HG02970 (cell line): ENCODE data around the gene LRRC1.

Experiments used
- ATAC-seq: cut with Tn5 transposase; IDR thresholded peaks from one replicate; pipeline ENCODE4 v1.9.1; 2021; ENCODE audit warnings: mild to moderate bottlenecking, moderate library complexity, moderate number of reproducible peaks; ENCODE audit not compliant: unreplicated experiment, low FRiP score

LRRC1 gene

DNA sequence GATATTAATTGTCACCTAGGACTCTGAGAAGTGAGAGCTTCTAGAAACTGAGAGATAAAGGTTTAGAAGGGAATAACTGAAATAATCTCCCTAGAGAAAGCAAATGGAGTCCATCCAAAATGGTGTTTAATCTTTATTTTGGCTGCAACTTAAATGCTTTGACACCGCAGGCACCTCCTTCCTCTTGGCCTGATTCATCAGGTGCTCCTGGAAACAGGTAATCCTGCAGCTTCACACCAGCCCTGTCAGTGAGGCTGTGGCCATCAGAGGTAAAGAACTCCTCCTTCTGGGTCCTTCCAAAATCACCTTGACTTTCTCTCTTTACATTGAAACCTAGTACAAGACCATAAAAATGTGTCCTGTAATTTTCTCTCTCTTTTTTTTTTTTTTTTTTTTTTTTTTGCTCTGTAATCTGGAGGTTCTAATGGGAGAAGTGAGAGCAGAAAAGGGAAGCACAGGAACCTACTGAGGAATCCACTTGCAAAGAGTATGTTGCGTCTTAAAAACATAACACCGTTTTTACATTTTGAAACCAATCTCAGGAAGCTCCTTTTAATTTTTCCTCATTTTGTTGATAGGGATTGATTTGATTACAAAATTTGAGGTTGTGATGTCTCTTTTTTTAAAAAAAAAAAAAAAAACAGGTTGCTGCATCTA, 124.2 kb downstream of the LRRC1 start:
- no peak for ATAC-seq

DNA sequence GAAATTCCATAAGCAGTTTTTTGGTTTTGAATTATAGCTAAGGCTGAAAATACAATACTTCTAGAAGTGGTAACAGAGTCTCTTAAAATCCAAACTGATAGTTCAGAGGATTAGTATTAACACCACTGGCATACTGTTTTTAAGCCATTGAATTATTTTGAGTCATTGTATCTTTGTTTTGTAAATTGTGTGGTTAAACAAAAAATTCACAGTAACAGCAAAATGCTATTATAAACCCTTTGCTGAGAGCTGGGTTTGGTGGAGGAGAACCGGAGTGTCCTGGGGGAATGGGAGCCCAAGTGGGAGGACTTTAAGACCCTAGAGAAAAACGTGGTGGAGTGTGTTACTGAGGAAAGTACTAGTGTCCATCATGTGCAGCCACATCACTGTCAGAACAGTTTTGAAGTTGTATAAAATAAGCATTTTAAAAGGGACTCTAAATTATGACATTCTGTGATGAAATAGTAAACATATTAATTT, 125.1 kb downstream of the LRRC1 start:
- no peak for ATAC-seq

DNA sequence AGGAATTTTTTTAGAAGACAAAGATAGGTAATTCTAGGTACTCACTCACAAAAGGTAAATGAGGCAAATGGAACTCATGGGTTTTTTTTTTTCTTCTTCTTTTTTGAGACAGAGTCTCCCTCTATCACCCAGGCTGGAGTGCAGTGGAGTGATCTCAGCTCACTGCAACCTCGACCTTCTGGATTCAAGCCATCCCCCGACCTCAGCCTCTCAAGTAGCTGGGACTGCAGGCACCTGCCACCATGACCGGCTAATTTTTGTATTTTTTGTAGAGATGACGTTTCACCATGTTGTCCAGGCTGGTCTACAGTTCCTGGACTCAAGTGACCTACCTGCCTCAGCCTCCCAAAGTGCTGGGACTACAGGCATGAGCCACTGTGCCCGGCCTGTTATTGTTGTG, 126.1 kb downstream of the LRRC1 start:
- ATAC-seq, result no peak

DNA sequence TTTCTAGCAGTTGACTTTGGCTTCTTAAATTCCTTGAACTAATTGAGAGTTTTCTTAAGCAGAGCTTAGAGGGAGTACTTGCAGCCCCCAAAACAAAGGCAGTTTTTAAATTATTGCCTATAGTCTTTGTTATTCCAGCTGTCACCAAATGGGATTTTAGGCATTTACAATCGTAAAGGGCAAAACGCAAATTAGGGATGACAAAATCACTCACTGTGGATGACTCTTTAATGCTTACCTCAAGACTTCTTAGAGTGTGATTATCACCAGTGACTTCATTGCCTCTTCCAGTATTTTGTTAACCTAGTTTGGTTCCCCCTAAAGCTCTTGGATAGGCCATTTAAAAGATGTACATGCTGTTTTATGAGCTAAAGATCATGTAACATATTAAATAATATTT, 126.8 kb downstream of the LRRC1 start:
- ATAC-seq, result no peak

DNA sequence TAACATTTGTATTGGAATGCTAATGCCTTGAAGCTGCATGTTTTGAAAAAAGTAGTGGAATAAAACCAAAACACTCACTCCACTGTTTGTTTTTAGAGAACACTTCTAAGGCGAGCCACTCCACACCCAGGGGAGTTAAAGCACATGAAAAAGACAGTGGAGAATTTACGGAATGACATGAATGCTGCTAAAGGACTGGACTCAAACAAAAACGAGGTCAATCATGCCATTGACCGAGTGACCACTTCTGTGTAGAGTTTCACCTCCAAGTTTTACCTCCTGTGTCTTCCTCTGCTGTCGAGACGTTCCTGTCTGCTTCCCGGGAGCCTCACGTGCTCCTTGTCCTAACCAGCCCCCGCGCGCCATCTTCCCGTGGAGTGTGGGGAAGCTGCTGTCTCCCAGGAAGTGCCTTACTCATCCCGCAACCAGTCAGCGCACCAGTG, 127.8 kb downstream of the LRRC1 start:
- no peak for ATAC-seq

DNA sequence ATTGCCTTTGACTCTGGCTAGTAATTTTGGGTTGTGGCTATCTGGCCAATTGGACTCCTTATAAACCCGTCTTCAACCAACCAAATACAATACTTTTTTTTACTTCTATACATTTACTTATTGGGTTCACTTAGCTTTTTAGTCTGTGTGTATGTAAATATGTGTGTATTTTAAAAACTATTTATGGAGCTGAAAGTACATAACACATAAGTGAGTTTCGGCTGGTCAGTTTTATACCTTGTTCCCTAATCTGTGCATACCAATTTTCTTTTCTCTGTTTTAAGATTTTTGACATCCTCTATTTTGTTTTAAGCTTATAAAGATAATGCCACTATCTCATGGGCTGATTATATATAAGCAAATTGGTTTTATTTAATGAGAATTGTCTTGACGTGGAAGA, 129.5 kb downstream of the LRRC1 start:
- no peak for ATAC-seq

DNA sequence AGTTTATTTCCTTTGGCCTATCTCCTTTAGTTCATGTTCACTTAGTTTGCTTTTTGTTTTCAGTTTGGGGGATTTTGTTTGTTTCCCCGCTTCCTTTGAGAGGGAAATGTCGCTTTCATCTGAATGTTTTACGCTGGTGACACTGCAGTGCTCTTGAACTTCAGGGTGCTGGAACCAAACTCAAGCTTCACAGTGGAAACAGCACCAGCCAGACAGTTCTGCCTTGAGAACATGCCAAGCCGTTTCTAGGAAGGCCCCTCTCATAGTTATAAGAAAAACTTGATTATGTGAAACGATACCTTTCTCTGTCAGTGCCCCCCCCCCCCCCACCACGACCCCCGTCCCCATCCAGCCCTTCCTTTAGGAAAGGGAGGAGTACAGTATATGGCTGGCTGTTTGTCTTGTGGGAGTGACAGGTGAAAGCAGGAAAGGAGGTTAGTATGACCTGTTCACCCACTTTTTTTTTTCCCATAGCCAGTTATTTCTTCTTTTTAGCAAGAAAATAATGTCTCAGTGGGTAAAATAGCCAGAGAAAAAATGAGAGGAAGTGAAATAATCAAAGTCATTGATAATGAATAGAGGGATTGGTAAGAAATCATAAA, 130.1 kb downstream of the LRRC1 start:
- no peak for ATAC-seq

DNA sequence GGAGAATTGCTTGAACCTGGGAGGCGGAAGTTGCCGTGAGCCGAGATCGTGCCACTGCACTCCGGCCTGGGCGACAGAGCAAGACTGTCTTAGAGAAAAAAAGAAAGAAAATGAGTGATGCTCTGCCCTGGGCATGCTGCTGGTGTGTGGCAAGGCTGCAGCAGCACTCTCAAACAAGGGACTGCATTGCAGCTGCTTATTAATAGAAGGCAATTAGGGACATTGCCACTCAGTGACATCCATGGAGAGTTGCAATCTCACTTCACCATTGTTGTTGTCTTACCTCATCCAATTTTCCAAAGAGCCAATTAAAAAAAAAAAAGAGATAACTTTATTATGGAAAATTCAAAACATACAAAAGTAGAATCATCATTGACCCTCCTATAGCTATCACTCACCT, 131.1 kb downstream of the LRRC1 start:
- ATAC-seq, result no peak

DNA sequence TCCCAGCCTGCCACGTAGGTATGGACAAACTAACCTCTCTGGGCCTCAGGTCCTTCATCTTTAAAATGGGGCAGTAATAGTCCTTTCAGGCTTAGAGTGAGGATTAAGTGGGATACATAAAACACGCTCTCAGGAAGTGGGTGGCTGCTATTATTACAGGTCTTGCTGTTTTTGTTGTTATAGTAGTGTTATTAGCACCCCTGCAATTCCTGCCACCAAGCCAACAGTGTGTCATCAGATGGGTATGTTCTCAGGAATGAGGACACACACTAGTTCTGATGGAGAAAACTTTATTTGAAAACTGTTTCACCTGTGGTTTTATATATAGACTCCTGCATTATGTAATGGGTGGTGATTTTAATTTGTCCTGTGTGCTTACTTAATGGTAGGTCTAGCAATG, 131.7 kb downstream of the LRRC1 start:
- no peak for ATAC-seq

DNA sequence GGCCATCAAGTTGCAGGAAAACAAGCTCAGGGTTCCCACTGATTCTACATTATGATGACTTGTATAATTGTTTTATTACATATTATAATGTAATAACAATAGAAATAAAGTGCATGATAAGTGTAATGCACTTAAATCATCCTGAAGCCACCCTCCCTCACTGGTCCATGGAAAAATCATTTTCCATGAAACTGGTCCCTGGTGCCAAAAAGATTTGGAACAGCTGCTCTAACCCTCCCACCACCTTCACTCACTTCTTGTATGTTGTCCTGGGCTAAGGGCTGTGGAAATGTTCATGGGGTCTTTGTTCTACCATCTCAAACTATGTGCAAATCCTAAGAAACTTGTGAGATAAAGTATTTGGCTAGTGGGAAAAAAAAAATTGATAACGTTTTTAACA, 133.8 kb downstream of the LRRC1 start:
- ATAC-seq, result no peak

DNA sequence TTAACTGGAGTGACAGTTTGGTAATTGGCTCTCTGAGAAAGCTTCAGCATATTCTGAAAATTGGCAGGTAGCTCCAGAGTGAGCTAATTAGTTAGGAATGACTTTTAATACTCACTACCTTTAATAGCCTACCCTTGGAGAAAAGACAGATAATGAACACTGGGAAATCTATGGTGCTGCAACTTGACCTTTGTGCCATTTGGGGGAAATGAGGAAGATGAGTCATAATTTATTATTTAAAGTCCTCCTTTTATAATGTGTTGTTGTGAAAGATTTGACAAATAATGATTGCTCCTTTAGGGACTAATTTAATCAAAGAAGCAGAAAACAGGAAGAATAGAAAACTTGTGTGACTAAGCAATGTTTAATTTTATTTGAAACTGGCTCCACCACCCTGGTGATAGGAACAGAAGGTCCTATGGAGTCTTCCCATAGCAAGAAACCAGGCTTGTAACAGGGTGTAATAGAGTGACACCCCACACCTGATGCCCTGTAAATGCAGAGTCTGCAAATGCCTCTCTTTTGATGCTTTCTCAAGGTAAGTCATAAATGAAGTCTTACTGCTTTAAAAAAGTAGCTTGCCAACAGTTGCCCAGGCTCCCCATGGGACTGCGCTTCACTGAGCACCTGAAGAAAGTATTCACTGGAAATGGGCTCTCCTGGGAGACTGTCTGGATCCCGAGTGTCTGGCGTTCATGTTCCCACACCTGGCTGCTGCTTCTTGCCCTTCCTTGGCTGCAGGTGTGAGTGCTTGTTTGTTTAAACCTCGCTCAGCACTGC, 134.4 kb downstream of the LRRC1 start:
- no peak for ATAC-seq

DNA sequence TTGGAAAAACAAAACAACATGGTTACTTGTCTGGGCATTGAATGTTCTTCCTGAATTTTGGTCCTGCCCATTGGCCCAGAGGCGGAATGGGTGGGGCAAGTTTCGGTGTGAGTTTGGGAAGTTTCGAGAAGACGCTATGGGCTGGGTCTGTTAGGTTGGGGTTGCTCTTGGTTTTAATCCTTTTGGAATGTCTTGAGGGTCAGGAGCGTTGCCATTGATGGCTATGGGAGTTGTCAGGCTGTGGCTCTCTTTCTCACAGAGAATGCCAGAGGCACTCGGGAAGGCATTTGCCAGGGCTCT, 135.0 kb downstream of the LRRC1 start:
- ATAC-seq, result no peak

DNA sequence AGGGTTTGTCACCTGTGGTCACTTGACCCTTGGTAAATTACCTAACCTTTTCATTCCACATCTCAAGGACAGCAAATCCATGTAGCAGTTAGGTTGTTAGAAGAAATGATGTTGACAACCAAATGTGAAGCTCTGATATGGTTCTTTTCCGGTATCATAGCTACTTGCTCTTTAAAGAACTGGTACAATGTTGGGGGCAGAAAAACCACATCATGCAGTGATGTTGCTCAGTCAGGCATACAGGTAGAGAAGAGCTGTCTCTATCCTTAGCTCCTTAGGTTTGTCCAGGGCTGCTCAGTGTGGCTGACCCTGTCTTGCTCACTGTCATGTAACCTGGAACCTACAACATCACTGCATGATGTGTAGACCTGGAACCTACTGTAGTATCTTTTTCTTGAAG, 135.5 kb downstream of the LRRC1 start:
- ATAC-seq, result no peak

DNA sequence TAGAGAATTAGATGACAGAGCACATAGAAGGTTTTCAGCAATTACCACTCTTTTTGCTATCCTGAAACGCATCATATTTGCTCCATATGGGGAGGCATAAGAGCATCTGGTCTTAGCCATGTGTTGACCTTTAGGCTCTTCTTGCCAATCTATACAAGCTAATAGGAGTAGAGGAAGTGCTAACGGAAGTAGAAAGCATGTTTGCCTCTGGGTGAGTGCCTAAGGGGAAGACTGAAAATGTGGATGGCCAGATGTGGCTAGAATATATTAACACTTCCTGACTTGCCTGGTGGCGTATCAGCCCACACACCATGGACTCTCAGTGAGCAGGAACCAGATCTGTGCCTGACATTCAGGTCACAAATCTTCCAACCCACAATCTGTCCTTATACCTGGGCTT, 136.3 kb downstream of the LRRC1 start:
- no peak for ATAC-seq

DNA sequence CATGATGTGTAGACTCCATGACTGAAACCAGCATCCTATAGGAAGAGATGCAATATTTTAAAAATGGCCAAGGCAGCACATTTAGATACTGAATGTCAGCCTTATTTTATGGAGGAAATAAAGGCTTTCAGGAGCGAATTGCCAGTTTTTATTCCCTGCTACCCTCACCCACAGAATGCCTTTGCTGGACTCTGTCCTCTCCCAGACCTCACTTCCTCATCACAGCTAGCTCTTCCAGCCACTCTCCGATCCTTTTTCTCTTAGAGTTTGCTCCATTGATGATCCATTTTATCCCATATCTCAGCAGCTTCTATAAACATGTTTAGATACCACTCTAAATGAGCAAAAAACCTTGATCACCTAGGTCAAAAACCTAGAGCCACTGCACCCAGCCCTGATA, 137.7 kb downstream of the LRRC1 start:
- ATAC-seq, result no peak

DNA sequence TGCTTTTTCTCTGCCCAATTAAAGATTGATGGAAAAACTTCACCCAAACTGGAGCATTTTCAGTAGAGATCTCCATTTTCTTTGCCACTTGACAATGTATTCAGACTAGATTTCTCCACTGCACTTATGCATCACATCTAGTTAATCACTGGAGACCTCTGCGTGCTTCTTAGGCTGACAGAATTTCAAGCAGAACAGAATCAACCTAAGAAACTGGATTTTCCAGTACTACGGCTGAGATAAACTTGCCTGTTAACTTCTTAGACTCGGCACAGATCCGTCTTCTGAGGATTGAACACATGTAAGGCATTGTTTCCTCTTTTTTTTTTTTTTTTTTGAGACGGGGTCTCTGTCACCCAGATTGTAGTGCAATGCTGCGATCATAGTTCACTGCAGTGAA, 139.2 kb downstream of the LRRC1 start:
- no peak for ATAC-seq

DNA sequence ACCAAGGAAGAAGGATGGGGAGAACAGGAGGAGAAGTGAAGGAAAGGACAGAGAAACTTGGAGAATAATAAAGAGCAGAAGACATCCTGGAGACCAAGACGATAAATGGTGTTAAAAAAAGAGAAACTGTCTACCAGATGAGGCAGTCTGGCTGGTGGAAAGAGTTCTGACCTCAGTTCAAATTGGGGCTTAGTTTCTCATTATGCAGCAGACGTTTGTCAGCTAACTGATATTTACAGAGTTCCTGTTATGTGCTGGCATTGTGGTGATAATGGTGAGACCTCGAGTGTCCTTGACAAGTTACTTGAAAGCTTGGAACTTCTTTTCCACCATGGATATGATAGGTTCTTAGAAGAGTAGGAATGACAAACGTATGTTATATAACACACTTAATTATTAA, 142.7 kb downstream of the LRRC1 start:
- no peak for ATAC-seq

DNA sequence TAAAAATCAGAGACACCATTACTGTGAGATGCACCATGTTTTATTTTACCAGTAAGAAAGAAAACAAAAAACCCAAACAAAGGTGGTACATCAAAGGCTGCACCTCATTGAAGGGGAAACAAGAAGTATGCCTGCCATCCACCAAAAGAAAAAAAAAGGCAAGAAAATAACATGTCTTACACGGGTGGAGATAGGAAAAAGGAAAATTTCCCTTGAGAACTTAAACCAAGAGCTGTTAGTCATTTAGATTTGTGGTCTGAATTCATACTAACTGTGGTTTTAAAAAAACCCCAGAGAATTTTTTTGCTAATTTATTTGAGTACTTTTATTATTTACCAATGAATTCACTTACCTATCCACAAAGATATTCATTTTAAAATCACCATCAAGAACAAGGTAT, 144.0 kb downstream of the LRRC1 start:
- no peak for ATAC-seq

DNA sequence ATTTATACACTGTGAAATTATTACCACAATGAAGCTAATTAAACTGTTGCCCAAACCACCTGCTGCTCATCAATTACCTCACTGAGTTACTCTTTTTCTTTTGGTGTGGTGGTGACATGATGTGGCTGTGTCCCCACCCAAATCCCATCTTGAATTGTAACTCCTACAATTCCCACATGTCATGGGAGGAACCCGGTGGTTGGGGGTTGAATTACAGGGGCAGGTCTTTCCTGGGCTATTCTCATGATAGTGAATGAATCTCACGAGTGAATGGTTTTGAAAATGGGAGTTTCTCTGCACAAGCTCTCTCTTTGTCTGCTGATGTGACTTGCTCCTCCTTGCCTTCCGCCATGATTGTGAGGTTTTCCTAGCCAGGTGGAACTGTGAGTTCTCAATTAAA, 145.0 kb downstream of the LRRC1 start:
- ATAC-seq, result no peak

DNA sequence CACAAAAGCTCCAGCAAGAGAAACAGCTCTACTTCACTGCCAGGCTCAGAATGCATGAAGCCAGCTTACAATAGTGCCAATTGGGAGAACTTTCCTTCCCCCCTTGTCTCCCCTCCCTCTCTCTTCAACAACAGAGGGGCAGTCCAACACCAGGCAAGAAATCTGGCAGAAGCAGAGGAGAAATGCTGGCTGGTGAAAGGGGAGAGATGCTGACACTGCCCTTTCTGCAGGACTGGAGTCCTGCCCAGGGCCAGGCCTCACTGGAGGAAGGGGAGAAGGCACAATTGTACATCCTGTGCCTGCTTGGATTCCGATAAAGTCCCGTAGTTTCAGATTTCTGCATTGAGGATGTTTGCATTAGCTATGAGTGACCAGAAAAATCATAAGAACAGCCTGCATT, 148.6 kb downstream of the LRRC1 start:
- no peak for ATAC-seq

DNA sequence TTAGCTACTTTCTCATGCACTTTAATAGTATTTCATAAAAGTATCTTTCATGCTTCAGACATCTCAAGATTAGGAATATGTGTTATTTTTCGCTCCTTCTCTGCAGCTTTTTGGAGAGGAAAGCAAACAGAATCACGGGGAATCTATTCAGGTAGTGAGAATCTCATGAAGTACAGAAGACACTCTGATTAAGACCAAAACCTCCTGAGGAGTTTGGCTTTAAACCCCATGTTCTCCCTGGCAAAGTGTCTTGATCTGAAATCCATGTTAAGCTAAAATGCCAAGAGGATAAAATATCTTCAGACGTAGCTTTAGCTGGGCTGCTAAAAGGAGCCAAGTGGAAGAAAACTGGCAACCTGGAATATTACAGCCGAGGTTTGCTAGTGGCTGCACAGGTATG, 149.3 kb downstream of the LRRC1 start:
- ATAC-seq, result no peak

DNA sequence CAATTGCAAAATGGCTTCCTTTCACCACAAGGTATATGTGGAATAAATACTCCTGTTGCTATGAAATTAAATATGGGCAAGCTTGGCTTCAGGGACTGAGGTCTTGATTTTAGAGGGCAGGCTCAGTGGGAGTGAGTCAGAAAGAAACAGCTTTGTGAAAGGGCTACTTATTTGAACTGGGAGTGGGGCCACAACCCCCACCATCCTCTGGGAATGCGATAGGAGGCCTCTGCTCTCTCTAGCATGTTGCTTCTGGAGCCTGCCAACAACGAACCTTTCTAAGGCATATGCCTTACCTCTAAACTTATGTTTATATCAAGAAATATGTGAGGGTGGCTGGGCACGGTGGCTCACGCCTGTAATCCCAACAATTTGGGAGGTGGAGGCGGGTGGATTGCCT, 149.7 kb downstream of the LRRC1 start:
- no peak for ATAC-seq
